HCT116 (cell line): ENCODE data around the gene INPP5D. TPM values are rescaled to one million over a fixed set of nuclear protein-coding genes. Genes with fewer than 3 reads are reported as not detected.

Experiments
- ATAC-seq: fragments of 200-7000 bp; cut with Tn5 transposase; 2 replicates; pipeline ENCODE4 v1.9.1; 2020; ENCODE audit warnings: mild to moderate bottlenecking, moderate library complexity
- BruUV-seq: library from RNA; stranded (reverse); fragments of 400-500 nt; replicated peaks from 2 replicates; lab custom pipeline; 2021; lab: Mats Ljungman, UMichigan
- CTCF ChIA-PET: fragments of 300-600 bp; sonication (Branson Sonifier 250); formaldehyde crosslinking; loops from one replicate; lab custom pipeline; 2021; ENCODE audit warnings: antibody characterized with exemption; lab: Charles Lee
- POLR2A ChIA-PET: fragments of 300-600, 350-600 bp; sonication (Branson Sonifier 250); formaldehyde crosslinking; loops from one replicate; lab custom pipeline; 2021; ENCODE audit warnings: antibody characterized with exemption; lab: Charles Lee
- RAD21 ChIA-PET, 2 experiments: fragments of 300-600 bp; sonication (Branson Sonifier 250); formaldehyde crosslinking; loops; one replicate each; lab custom pipeline; 2023; ENCODE audit warnings: low total read pairs in 2 of 2; ENCODE audit not compliant: uncharacterized antibody in 2 of 2, unreplicated experiment in 2 of 2, low non-redundant PET in 1 of 2; lab: Charles Lee
- DNase-seq: peaks from one replicate; pipeline ENCODE4 v3.0.0-alpha.2; 2010; ENCODE audit warnings: low read depth, low spot score
- H2AFZ ChIP-seq: fragments of 200-600 bp; shearing (Covaris generic), sonication (generic); 2 replicates; pipeline ENCODE4 v1.6.1; 2017; ENCODE audit warnings: low read depth, mixed run types, mixed read lengths, antibody characterized with exemption, low read length; ENCODE audit not compliant: poor library complexity, severe bottlenecking
- H3K27ac ChIP-seq: 2 replicates; pipeline ENCODE4 v1.5.1; 2012; ENCODE audit warnings: low read depth, low read length
- H3K27me3 ChIP-seq: fragments of 200-600 bp; sonication (generic); 2 replicates; pipeline ENCODE4 v1.6.1; 2016; ENCODE audit warnings: mixed run types, low read length, mixed read lengths; ENCODE audit not compliant: insufficient read depth
- H3K36me3 ChIP-seq, 2 experiments: fragments of 200-500 bp in 1 of 2; fragments of 200-600 bp in 1 of 2; sonication (Bioruptor generic) in 1 of 2; sonication (generic) in 1 of 2; 2 replicates each; pipeline versions ENCODE4 v1.5.1 to v1.6.1; 2014 to 2016; ENCODE audit warnings: low read length in 2 of 2, inconsistent platforms in 1 of 2, mixed read lengths in 1 of 2, mixed run types in 1 of 2; ENCODE audit not compliant: insufficient read depth in 2 of 2, control insufficient read depth in 1 of 2
- H3K4me1 ChIP-seq, 2 experiments: fragments of 200-600 bp in 1 of 2; sonication (generic) in 1 of 2; 2 replicates each; pipeline versions ENCODE4 v1.5.1 to v1.6.1; 2012 to 2017; ENCODE audit warnings: low read length in 2 of 2, inconsistent platforms in 1 of 2, mild to moderate bottlenecking in 1 of 2, mixed read lengths in 1 of 2, mixed run types in 1 of 2, moderate library complexity in 1 of 2; ENCODE audit not compliant: insufficient read depth in 2 of 2, control insufficient read depth in 1 of 2
- H3K4me2 ChIP-seq: fragments of 200-600 bp; sonication (generic); 2 replicates; pipeline ENCODE4 v1.6.1; 2017; ENCODE audit warnings: mixed run types, low read length, mixed read lengths
- H3K4me3 ChIP-seq, 2 experiments: fragments of 200-600 bp in 1 of 2; sonication (generic) in 1 of 2; replicated peaks in 1 of 2; 2 replicates each; pipeline ENCODE4 v1.5.1; 2011 to 2016; ENCODE audit warnings: low read length in 2 of 2, control low read depth in 1 of 2, low read depth in 1 of 2, mild to moderate bottlenecking in 1 of 2, mixed read lengths in 1 of 2, mixed run types in 1 of 2
- H3K79me2 ChIP-seq: fragments of 200-600 bp; sonication (generic); 2 replicates; pipeline ENCODE4 v1.6.1; 2017; ENCODE audit warnings: mild to moderate bottlenecking, mixed run types, low read length, moderate library complexity, mixed read lengths; ENCODE audit not compliant: insufficient read depth
- H3K9ac ChIP-seq: fragments of 200-600 bp; sonication (generic); 2 replicates; pipeline ENCODE4 v1.6.1; 2016; ENCODE audit warnings: low read length, mixed read lengths
- H3K9me2 ChIP-seq: fragments of 200-600 bp; sonication (generic), shearing (Covaris generic); 2 replicates; pipeline ENCODE4 v1.6.1; 2017; ENCODE audit warnings: mixed run types, mild to moderate bottlenecking, moderate library complexity; ENCODE audit not compliant: insufficient read depth
- H3K9me3 ChIP-seq, 2 experiments: fragments of 200-500 bp in 1 of 2; fragments of 200-600 bp in 1 of 2; sonication (Bioruptor generic) in 1 of 2; sonication (generic) in 1 of 2; 2 replicates each; pipeline ENCODE4 v1.6.1; 2014 to 2017; ENCODE audit warnings: low read length in 2 of 2, mixed read lengths in 2 of 2, inconsistent platforms in 1 of 2, low read depth in 1 of 2, mild to moderate bottlenecking in 1 of 2, mixed run types in 1 of 2, moderate library complexity in 1 of 2; ENCODE audit not compliant: control insufficient read depth in 1 of 2, insufficient read depth in 1 of 2
- H4K20me1 ChIP-seq: fragments of 200-600 bp; sonication (generic), shearing (Covaris generic); 2 replicates; pipeline ENCODE4 v1.6.1; 2017; ENCODE audit warnings: mixed run types, mild to moderate bottlenecking, moderate library complexity; ENCODE audit not compliant: insufficient read depth
- EGR1 ChIP-seq: IDR thresholded peaks from 2 replicates; pipeline ENCODE4 v1.6.1; 2012; ENCODE audit warnings: low read depth
- ELF1 ChIP-seq: IDR thresholded peaks from 2 replicates; pipeline ENCODE4 v1.6.1; 2012; ENCODE audit warnings: low read depth, borderline replicate concordance
- EZH2 ChIP-seq: fragments of 200-600 bp; sonication (generic); IDR thresholded peaks from 2 replicates; pipeline ENCODE4 v1.6.1; 2017; ENCODE audit warnings: antibody characterized with exemption, mixed run types
- EZH2phosphoT487 ChIP-seq: fragments of 200-600 bp; IDR thresholded peaks from 2 replicates; pipeline ENCODE4 v1.6.1; 2018; ENCODE audit warnings: antibody characterized with exemption, borderline replicate concordance
- FOSL1 ChIP-seq: IDR thresholded peaks from 2 replicates; pipeline ENCODE4 v1.6.1; 2012; ENCODE audit warnings: low read depth
- JUND ChIP-seq: IDR thresholded peaks from 2 replicates; pipeline ENCODE4 v1.6.1; 2012
- POLR2A ChIP-seq: IDR thresholded peaks from 2 replicates; pipeline ENCODE4 v1.7.0; 2011; ENCODE audit warnings: borderline replicate concordance; ENCODE audit not compliant: insufficient read depth, insufficient read length; ENCODE audit errors: extremely low read depth
- RAD21 ChIP-seq: IDR thresholded peaks from 2 replicates; pipeline ENCODE4 v1.6.1; 2012; ENCODE audit warnings: low read depth, mild to moderate bottlenecking
- SIN3A ChIP-seq: IDR thresholded peaks from 2 replicates; pipeline ENCODE4 v1.6.1; 2012; ENCODE audit warnings: low read depth
- SP1 ChIP-seq: IDR thresholded peaks from 2 replicates; pipeline ENCODE4 v1.6.1; 2012; ENCODE audit warnings: low read depth
- SRF ChIP-seq: IDR thresholded peaks from 2 replicates; pipeline ENCODE4 v1.6.1; 2012; ENCODE audit warnings: low read depth
- TCF7L2 ChIP-seq: IDR thresholded peaks from 2 replicates; pipeline ENCODE4 v1.7.0; 2011; ENCODE audit warnings: borderline replicate concordance, inconsistent platforms; ENCODE audit not compliant: insufficient read depth, insufficient read length; ENCODE audit errors: extremely low read depth
- YY1 ChIP-seq: IDR thresholded peaks from 2 replicates; pipeline ENCODE4 v1.6.1; 2011; ENCODE audit warnings: low read length, low read depth, moderate library complexity, mild to moderate bottlenecking; ENCODE audit not compliant: insufficient replicate concordance; ENCODE audit errors: extremely low read depth
- ZFX ChIP-seq: fragments of 450-650 bp; IDR thresholded peaks from 2 replicates; pipeline ENCODE4 v1.6.1; 2017
- ZNF274 ChIP-seq: fragments of 200-500 bp; sonication (Bioruptor generic); IDR thresholded peaks from 2 replicates; pipeline ENCODE4 v1.6.1; 2014; ENCODE audit warnings: mild to moderate bottlenecking, low read depth, low read length, inconsistent platforms
- intact Hi-C: fragments of 100-400 bp; cut with micrococcal nuclease; formaldehyde crosslinking; loops from 2 replicates; pipeline ENCODE4 v1.10.0; 2022
- total RNA-seq: library from RNA; stranded (reverse); gene quantifications from one replicate; pipeline ENCODE4 v1.2.1, GENCODE V29; 2021; ENCODE audit not compliant: unreplicated experiment
- TF ChIP-seq, protein P1 (sequence below): IDR thresholded peaks from 2 replicates; pipeline ENCODE4 v1.6.1; 2012
- TF ChIP-seq, protein P2 (sequence below): IDR thresholded peaks from 2 replicates; pipeline ENCODE4 v1.6.1; 2012
- TF ChIP-seq, protein P3 (sequence below), 3 experiments: fragments of 200-600 bp in 1 of 3; sonication (generic) in 1 of 3; IDR thresholded peaks in 2 of 3; conservative IDR thresholded peaks in 1 of 3; 2 replicates each; pipeline ENCODE4 v1.5.1; 2012 to 2017; ENCODE audit warnings: low read depth in 2 of 3, low read length in 2 of 3, antibody characterized with exemption in 1 of 3, borderline replicate concordance in 1 of 3, control low read depth in 1 of 3, mild to moderate bottlenecking in 1 of 3, mixed read lengths in 1 of 3, mixed run types in 1 of 3, moderate library complexity in 1 of 3; ENCODE audit not compliant: insufficient read depth in 1 of 3
- TF ChIP-seq, protein P4 (sequence below): IDR thresholded peaks from 2 replicates; pipeline ENCODE4 v1.6.1; 2012; ENCODE audit warnings: low read depth
- TF ChIP-seq, protein P5 (sequence below): IDR thresholded peaks from 2 replicates; pipeline ENCODE4 v1.6.1; 2011; ENCODE audit warnings: mild to moderate bottlenecking, low read length, moderate library complexity; ENCODE audit not compliant: insufficient replicate concordance; ENCODE audit errors: extremely low read depth

Gene INPP5D
- total RNA-seq, 1 experiment from 2014 or later, result 1.8 TPM

DNA sequence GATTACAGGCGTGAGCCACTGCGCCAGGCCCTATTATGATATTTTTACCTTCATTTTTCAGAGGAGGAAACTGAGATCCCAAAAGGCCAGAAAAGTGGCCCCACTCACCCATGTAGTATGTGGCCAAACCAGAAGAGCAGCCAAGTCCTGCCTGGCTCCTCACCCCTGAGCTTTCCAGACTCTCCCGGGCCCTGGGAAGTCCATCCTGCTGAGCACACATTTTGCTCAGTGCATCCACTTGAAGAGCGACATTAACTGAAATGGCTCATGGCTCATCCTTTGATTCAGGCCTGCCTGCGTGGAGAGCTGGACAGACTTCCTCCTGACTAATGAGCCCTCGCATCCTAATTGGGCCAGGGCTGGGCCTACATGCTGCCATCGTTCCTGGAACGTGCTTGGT is 37.6 kb upstream of the INPP5D start:
- intact Hi-C loops, result no loop called here

More for the DNA sequence above, 37.6 kb upstream of the INPP5D start:
- no peak overlapping the region for H3K9ac ChIP-seq
- no peak for ATAC-seq
- no peak overlapping the region for H3K4me2 ChIP-seq
- no peaks in the 10 kb centered on the region for H3K79me2 ChIP-seq
- no peak overlapping the region for H2AFZ ChIP-seq
- TF ChIP-seq, protein P1, sequence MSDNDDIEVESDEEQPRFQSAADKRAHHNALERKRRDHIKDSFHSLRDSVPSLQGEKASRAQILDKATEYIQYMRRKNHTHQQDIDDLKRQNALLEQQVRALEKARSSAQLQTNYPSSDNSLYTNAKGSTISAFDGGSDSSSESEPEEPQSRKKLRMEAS, result no peak
- no peak for TF ChIP-seq EGR1
- TF ChIP-seq EZH2phosphoT487, result no peak
- TF ChIP-seq SRF, result no peak
- TF ChIP-seq, protein P2, sequence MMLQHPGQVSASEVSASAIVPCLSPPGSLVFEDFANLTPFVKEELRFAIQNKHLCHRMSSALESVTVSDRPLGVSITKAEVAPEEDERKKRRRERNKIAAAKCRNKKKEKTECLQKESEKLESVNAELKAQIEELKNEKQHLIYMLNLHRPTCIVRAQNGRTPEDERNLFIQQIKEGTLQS, result no peak
- no peak for TF ChIP-seq ZNF274
- TF ChIP-seq, protein P3, sequence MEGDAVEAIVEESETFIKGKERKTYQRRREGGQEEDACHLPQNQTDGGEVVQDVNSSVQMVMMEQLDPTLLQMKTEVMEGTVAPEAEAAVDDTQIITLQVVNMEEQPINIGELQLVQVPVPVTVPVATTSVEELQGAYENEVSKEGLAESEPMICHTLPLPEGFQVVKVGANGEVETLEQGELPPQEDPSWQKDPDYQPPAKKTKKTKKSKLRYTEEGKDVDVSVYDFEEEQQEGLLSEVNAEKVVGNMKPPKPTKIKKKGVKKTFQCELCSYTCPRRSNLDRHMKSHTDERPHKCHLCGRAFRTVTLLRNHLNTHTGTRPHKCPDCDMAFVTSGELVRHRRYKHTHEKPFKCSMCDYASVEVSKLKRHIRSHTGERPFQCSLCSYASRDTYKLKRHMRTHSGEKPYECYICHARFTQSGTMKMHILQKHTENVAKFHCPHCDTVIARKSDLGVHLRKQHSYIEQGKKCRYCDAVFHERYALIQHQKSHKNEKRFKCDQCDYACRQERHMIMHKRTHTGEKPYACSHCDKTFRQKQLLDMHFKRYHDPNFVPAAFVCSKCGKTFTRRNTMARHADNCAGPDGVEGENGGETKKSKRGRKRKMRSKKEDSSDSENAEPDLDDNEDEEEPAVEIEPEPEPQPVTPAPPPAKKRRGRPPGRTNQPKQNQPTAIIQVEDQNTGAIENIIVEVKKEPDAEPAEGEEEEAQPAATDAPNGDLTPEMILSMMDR (IDR thresholded peaks at IDR 0.05 in 2 of 3, conservative IDR thresholded peaks at IDR 0.05 in 1 of 3; ENCODE audit: borderline replicate concordance in 1 of 3, insufficient read depth in 1 of 3, low read depth in 2 of 3, low read length in 2 of 3), result no peak
- TF ChIP-seq SIN3A, result no peak
- TF ChIP-seq RAD21, result no peak
- no peak for TF ChIP-seq YY1
- TF ChIP-seq JUND, result no peak
- TF ChIP-seq TCF7L2, result no peak
- TF ChIP-seq ZFX, result no peak
- TF ChIP-seq SP1, result no peak
- no peak for TF ChIP-seq ELF1
- TF ChIP-seq, protein P4, sequence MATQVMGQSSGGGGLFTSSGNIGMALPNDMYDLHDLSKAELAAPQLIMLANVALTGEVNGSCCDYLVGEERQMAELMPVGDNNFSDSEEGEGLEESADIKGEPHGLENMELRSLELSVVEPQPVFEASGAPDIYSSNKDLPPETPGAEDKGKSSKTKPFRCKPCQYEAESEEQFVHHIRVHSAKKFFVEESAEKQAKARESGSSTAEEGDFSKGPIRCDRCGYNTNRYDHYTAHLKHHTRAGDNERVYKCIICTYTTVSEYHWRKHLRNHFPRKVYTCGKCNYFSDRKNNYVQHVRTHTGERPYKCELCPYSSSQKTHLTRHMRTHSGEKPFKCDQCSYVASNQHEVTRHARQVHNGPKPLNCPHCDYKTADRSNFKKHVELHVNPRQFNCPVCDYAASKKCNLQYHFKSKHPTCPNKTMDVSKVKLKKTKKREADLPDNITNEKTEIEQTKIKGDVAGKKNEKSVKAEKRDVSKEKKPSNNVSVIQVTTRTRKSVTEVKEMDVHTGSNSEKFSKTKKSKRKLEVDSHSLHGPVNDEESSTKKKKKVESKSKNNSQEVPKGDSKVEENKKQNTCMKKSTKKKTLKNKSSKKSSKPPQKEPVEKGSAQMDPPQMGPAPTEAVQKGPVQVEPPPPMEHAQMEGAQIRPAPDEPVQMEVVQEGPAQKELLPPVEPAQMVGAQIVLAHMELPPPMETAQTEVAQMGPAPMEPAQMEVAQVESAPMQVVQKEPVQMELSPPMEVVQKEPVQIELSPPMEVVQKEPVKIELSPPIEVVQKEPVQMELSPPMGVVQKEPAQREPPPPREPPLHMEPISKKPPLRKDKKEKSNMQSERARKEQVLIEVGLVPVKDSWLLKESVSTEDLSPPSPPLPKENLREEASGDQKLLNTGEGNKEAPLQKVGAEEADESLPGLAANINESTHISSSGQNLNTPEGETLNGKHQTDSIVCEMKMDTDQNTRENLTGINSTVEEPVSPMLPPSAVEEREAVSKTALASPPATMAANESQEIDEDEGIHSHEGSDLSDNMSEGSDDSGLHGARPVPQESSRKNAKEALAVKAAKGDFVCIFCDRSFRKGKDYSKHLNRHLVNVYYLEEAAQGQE, result no peak
- no peak for TF ChIP-seq EZH2
- no peak for TF ChIP-seq POLR2A
- TF ChIP-seq FOSL1, result no peak
- TF ChIP-seq, protein P5, sequence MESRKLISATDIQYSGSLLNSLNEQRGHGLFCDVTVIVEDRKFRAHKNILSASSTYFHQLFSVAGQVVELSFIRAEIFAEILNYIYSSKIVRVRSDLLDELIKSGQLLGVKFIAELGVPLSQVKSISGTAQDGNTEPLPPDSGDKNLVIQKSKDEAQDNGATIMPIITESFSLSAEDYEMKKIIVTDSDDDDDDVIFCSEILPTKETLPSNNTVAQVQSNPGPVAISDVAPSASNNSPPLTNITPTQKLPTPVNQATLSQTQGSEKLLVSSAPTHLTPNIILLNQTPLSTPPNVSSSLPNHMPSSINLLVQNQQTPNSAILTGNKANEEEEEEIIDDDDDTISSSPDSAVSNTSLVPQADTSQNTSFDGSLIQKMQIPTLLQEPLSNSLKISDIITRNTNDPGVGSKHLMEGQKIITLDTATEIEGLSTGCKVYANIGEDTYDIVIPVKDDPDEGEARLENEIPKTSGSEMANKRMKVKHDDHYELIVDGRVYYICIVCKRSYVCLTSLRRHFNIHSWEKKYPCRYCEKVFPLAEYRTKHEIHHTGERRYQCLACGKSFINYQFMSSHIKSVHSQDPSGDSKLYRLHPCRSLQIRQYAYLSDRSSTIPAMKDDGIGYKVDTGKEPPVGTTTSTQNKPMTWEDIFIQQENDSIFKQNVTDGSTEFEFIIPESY, result no peak
- H3K4me3 ChIP-seq, result no peak overlapping the region
- H3K9me3 ChIP-seq, result no peaks in the 10 kb centered on the region
- ChIA-PET POLR2A (no interaction called here), RAD21 (no interaction called here), CTCF (no interaction called here)
- H3K4me1 ChIP-seq, result peaks cover 7 to 27% of the 10 kb centered on the region in 2 experiments; a peak in 3 of 4 replicates
- no peak overlapping the region for H3K27ac ChIP-seq
- no peak for DNase-seq
- BruUV-seq, result no TSS peak
- H3K36me3 ChIP-seq, result no peaks in the 10 kb centered on the region
- no peaks in the 10 kb centered on the region for H4K20me1 ChIP-seq
- no peaks in the 10 kb centered on the region for H3K27me3 ChIP-seq
- no peaks in the 10 kb centered on the region for H3K9me2 ChIP-seq
